ENCODE data around the gene PODXL. TPM values are rescaled to one million over a fixed set of nuclear protein-coding genes. Genes with fewer than 3 reads are reported as not detected.
"Not testable (repeated sequence)": the region's sequence is repeated elsewhere in the genome, so short reads cannot be mapped to it uniquely, and the experiment has no call there.

Gene PODXL
- total RNA-seq, 4 donors from 2014 or later: 13.2 to 40.2 (median 26.6) TPM

GRCh38 chr7:131466735-131467365 is 89.6 kb downstream of the PODXL start:
- TF ChIP-seq POLR2A (IDR thresholded peaks at IDR 0.05) (no peak), EP300 (IDR thresholded peaks at IDR 0.05) (no peak), CTCF (IDR thresholded peaks at IDR 0.05) (no peak)
- Histone ChIP-seq H3K36me3 (peaks cover 13 to 97% of the 10 kb centered on the region in 2 donors), H3K4me3 (no peak overlapping the region), H3K27ac (no peak overlapping the region), H3K9me3 (no peaks in the 10 kb centered on the region), H3K4me1 (peaks cover 0 to 4% (median 0%) of the 10 kb centered on the region in 3 donors), H3K27me3 (no peaks in the 10 kb centered on the region)
- 81 to 93% methylated on average over 12 of the region's 12 CpGs for WGBS, 2 donors (ENCODE audit: low coverage in 1 of 2)
- no peak for ATAC-seq

GRCh38 chr7:131462715-131463114 is 93.7 kb downstream of the PODXL start:
- not testable (repeated sequence) for H3K4me3 ChIP-seq, H3K4me1 ChIP-seq, H3K27me3 ChIP-seq, ATAC-seq, H3K9me3 ChIP-seq, H3K27ac ChIP-seq
- peaks cover 12 to 66% of the 10 kb centered on the region in 2 donors for H3K36me3 ChIP-seq

GRCh38 chr7:131462059-131462458 is 94.4 kb downstream of the PODXL start:
- Histone ChIP-seq H3K4me3 (no peak overlapping the region), H3K27ac (no peak overlapping the region), H3K27me3 (no peaks in the 10 kb centered on the region), H3K9me3 (no peaks in the 10 kb centered on the region), H3K4me1 (no peaks in the 10 kb centered on the region), H3K36me3 (peaks cover 8 to 64% of the 10 kb centered on the region in 2 donors)
- TF ChIP-seq CTCF (IDR thresholded peaks at IDR 0.05) (no peak), POLR2AphosphoS5 (IDR thresholded peaks at IDR 0.05) (no peak), EP300 (IDR thresholded peaks at IDR 0.05) (no peak), POLR2A (IDR thresholded peaks at IDR 0.05) (no peak)
- 83 to 100% methylated on average over 1 to 3 of the region's 3 CpGs for WGBS, 2 donors (ENCODE audit: low coverage in 1 of 2)
- no peak for ATAC-seq

GRCh38 chr7:131459256-131459655 is 97.2 kb downstream of the PODXL start:
- no peaks in the 10 kb centered on the region for H3K9me3 ChIP-seq
- peaks cover 0 to 40% of the 10 kb centered on the region in 2 donors for H3K36me3 ChIP-seq
- H3K4me1 ChIP-seq: no peaks in the 10 kb centered on the region
- no peak for ATAC-seq
- no peak overlapping the region for H3K4me3 ChIP-seq
- TF ChIP-seq POLR2A (IDR thresholded peaks at IDR 0.05) (no peak), CTCF (IDR thresholded peaks at IDR 0.05) (no peak)
- no peak overlapping the region for H3K27ac ChIP-seq
- H3K27me3 ChIP-seq: no peaks in the 10 kb centered on the region
- 89 to 100% methylated on average over 1 of the region's 1 CpG for WGBS, 2 donors (ENCODE audit: low coverage in 1 of 2)

GRCh38 chr7:131456338-131456737 is 100.1 kb downstream of the PODXL start:
- peaks cover 0 to 17% of the 10 kb centered on the region in 2 donors for H3K36me3 ChIP-seq
- no peak for ATAC-seq
- WGBS, 2 donors (ENCODE audit: low coverage in 1 of 2): 97 to 100% methylated on average over 3 of the region's 3 CpGs
- H3K9me3 ChIP-seq: no peaks in the 10 kb centered on the region
- no peak overlapping the region for H3K27ac ChIP-seq
- no peak overlapping the region for H3K4me3 ChIP-seq
- H3K4me1 ChIP-seq: no peaks in the 10 kb centered on the region
- no peak for TF ChIP-seq POLR2A (IDR thresholded peaks at IDR 0.05)
- no peaks in the 10 kb centered on the region for H3K27me3 ChIP-seq

- H3K4me3 ChIP-seq: no peak overlapping the region
- no peak for TF ChIP-seq CTCF (IDR thresholded peaks at IDR 0.05)
- no peak for TF ChIP-seq EP300 (IDR thresholded peaks at IDR 0.05)
- no peak for TF ChIP-seq POLR2A (IDR thresholded peaks at IDR 0.05)
- no peak for TF ChIP-seq POLR2AphosphoS5 (IDR thresholded peaks at IDR 0.05)
- no peaks in the 10 kb centered on the region for H3K4me1 ChIP-seq
- no peak for ATAC-seq
- no peak overlapping the region for H3K27ac ChIP-seq
- 79 to 87% methylated on average over 3 to 5 of the region's 7 CpGs for WGBS, 2 donors (ENCODE audit: low coverage in 1 of 2)
- peaks cover 0 to 10% of the 10 kb centered on the region in 2 donors for H3K36me3 ChIP-seq
- H3K27me3 ChIP-seq: no peaks in the 10 kb centered on the region
- no peaks in the 10 kb centered on the region for H3K9me3 ChIP-seq
Measured at GRCh38 chr7:131455546-131455945, 100.9 kb downstream of the PODXL start.

All from gastroesophageal sphincter (tissue), 4 donors.